Measurements from ENCODE around the gene C10orf67.
"Not testable (repeated sequence)": the region's sequence is repeated elsewhere in the genome, so short reads cannot be mapped to it uniquely, and the experiment has no call there.

C10orf67 gene

GRCh38 chr10:23280419-23281043, 64.1 kb downstream of the C10orf67 start:
- Histone ChIP-seq H3K4me3 (replicated peaks; ENCODE audit: insufficient read depth, low read length) (no peak overlapping the region), H3K27me3 (ENCODE audit: insufficient read depth, poor library complexity, severe bottlenecking) (no peaks in the 10 kb centered on the region), H3K27ac (replicated peaks) (no peak overlapping the region)
- TF ChIP-seq GABPA (IDR thresholded peaks at IDR 0.05; ENCODE audit: low read depth) (no peak), POLR2AphosphoS5 (IDR thresholded peaks at IDR 0.05; ENCODE audit: low read depth) (no peak), REST (IDR thresholded peaks at IDR 0.05; ENCODE audit: insufficient replicate concordance, low read depth) (no peak), SPI1 (IDR thresholded peaks at IDR 0.05; ENCODE audit: borderline replicate concordance, low read depth) (no peak)
- no peak for DNase-seq (ENCODE audit: low read depth in 1 of 2, low spot score in 1 of 2)

- no peak for DNase-seq (ENCODE audit: low read depth in 1 of 2, low spot score in 1 of 2)
- H3K4me3 ChIP-seq (replicated peaks; ENCODE audit: insufficient read depth, low read length) = no peak overlapping the region
- TF ChIP-seq GABPA (IDR thresholded peaks at IDR 0.05; ENCODE audit: low read depth) (no peak), CTCF (IDR thresholded peaks at IDR 0.05; ENCODE audit: insufficient read depth, low read length) (no peak), SPI1 (IDR thresholded peaks at IDR 0.05; ENCODE audit: borderline replicate concordance, low read depth) (no peak), REST (IDR thresholded peaks at IDR 0.05; ENCODE audit: insufficient replicate concordance, low read depth) (no peak), POLR2AphosphoS5 (IDR thresholded peaks at IDR 0.05; ENCODE audit: low read depth) (no peak)
- H3K27me3 ChIP-seq (ENCODE audit: insufficient read depth, poor library complexity, severe bottlenecking) = no peaks in the 10 kb centered on the region
- H3K27ac ChIP-seq (replicated peaks) = no peak overlapping the region
Measured at GRCh38 chr10:23275355-23275754, 69.2 kb downstream of the C10orf67 start.

- not testable (repeated sequence) for H3K27me3 ChIP-seq (ENCODE audit: insufficient read depth, poor library complexity, severe bottlenecking); H3K4me3 ChIP-seq (replicated peaks; ENCODE audit: insufficient read depth, low read length); DNase-seq (ENCODE audit: low read depth in 1 of 2, low spot score in 1 of 2); H3K27ac ChIP-seq (replicated peaks)
Measured at GRCh38 chr10:23274179-23274578, 70.4 kb downstream of the C10orf67 start.

GRCh38 chr10:23270531-23270930, 74.1 kb downstream of the C10orf67 start:
- DNase-seq (ENCODE audit: low read depth in 1 of 2, low spot score in 1 of 2) = no peak
- no peak overlapping the region for H3K4me3 ChIP-seq (replicated peaks; ENCODE audit: insufficient read depth, low read length)

More at GRCh38 chr10:23270531-23270930, 74.1 kb downstream of the C10orf67 start:
- no peak for TF ChIP-seq CTCF (IDR thresholded peaks at IDR 0.05; ENCODE audit: insufficient read depth, low read length)
- Histone ChIP-seq H3K27ac (replicated peaks) (no peak overlapping the region), H3K27me3 (ENCODE audit: insufficient read depth, poor library complexity, severe bottlenecking) (no peaks in the 10 kb centered on the region)

Measured in HL-60 (cell line).